Gastrocnemius medialis (tissue), 4 donors: ENCODE data around the gene VSTM2L. TPM values are rescaled to one million over a fixed set of nuclear protein-coding genes. Genes with fewer than 3 reads are reported as not detected.

Experiments used
- ATAC-seq, 2 donors: fragments of 150-250 bp; one replicate each; pipeline ENCODE4 v1.9.1; 2016
- DNase-seq, 2 donors: peaks; one replicate each; pipeline ENCODE4 v3.0.0-alpha.2; 2019
- H3K27ac ChIP-seq, 4 donors: fragments of 200-600 bp; sonication (generic); 1 replicate in 1 of 4; 2 replicates in 3 of 4; pipeline ENCODE4 v1.5.1; 2016 to 2018; ENCODE audit warnings: mild to moderate bottlenecking in 2 of 4, moderate library complexity in 1 of 4
- H3K27me3 ChIP-seq, 3 donors: fragments of 200-600 bp; sonication (generic) in 2 of 3; 1 replicate in 1 of 3; 2 replicates in 2 of 3; pipeline versions ENCODE4 v1.5.1 to v1.6.0; 2016 to 2019; ENCODE audit warnings: mild to moderate bottlenecking in 1 of 3, moderate library complexity in 1 of 3
- H3K36me3 ChIP-seq, 2 donors: fragments of 200-600 bp; sonication (generic) in 1 of 2; one replicate each; pipeline ENCODE4 v1.5.1; 2017 to 2018
- H3K4me1 ChIP-seq, 2 donors: fragments of 200-600 bp; sonication (generic) in 1 of 2; one replicate each; pipeline ENCODE4 v1.5.1; 2016 to 2017; ENCODE audit warnings: mild to moderate bottlenecking in 2 of 2
- H3K4me3 ChIP-seq, 4 donors: fragments of 200-600 bp; sonication (generic) in 3 of 4; 1 replicate in 1 of 4; 2 replicates in 3 of 4; pipeline ENCODE4 v1.5.1; 2016 to 2019; ENCODE audit warnings: mild to moderate bottlenecking in 2 of 4
- H3K9me3 ChIP-seq, 3 donors: fragments of 200-600 bp; sonication (generic) in 2 of 3; 1 replicate in 1 of 3; 2 replicates in 2 of 3; pipeline ENCODE4 v1.5.1; 2016 to 2019
- CTCF ChIP-seq, 5 experiments: fragments of 450-650 bp in 3 of 5; fragments of 200-600 bp in 2 of 5; sonication (generic) in 2 of 5; IDR thresholded peaks in 4 of 5; conservative IDR thresholded peaks in 1 of 5; 1 replicate in 4 of 5; 2 replicates in 1 of 5; pipeline ENCODE4 v1.5.1; 2016 to 2019; ENCODE audit warnings: antibody characterized with exemption in 5 of 5, mild to moderate bottlenecking in 3 of 5, moderate library complexity in 3 of 5
- POLR2A ChIP-seq, 2 donors: fragments of 450-650 bp; IDR thresholded peaks; one replicate each; pipeline ENCODE4 v1.6.1; 2017; ENCODE audit warnings: antibody characterized with exemption in 2 of 2, mild to moderate bottlenecking in 2 of 2, moderate library complexity in 2 of 2
- in situ Hi-C, 4 donors: fragments of 200-750 bp; cut with MboI; loops; one replicate each; pipeline versions ENCODE4 v1.15.0 to v1.8.0; 2017; ENCODE audit warnings: low sequenced_read_pairs in 4 of 4
- intact Hi-C: fragments of 100-400 bp; cut with DNase I; formaldehyde crosslinking; loops from one replicate; pipeline ENCODE4 v1.15.1; 2023; ENCODE audit warnings: low total_unique reads
- total RNA-seq, 4 donors: library from RNA; depleted of rRNA; stranded (reverse); fragments of >200 nt; gene quantifications; one replicate each; pipeline versions ENCODE4 v1.1.0 to v1.2.3, GENCODE V29; 2016

Gene VSTM2L
- total RNA-seq, 4 donors from 2014 or later: 1.6 to 2.6 (median 2.4) TPM; not detected in 1

GRCh38 chr20:37911838-37912281 lies 8.9 kb downstream of the VSTM2L start:
- no peak overlapping the region for H3K27ac ChIP-seq
- H3K27me3 ChIP-seq: peaks cover 56 to 69% (median 64%) of the 10 kb centered on the region in 3 donors
- H3K4me1 ChIP-seq: no peaks in the 10 kb centered on the region
- in situ Hi-C loops: loop anchor here in 1 of 4 donors (25.0 kb wide), 1 partner anchor 100 kb away; no protein-coding TSS in a partner anchor
- H3K36me3 ChIP-seq: no peaks in the 10 kb centered on the region
- intact Hi-C loops: no loop called here
- no peaks in the 10 kb centered on the region for H3K9me3 ChIP-seq
- peak in 1 of 2 donors; percentile 28 for DNase-seq
- no peak for TF ChIP-seq POLR2A (IDR thresholded peaks at IDR 0.05)
- TF ChIP-seq CTCF (IDR thresholded peaks at IDR 0.05 in 4 of 5, conservative IDR thresholded peaks at IDR 0.05 in 1 of 5): no peak
- peak; percentile 11 to 59 for ATAC-seq
- no peak overlapping the region for H3K4me3 ChIP-seq

GRCh38 chr20:37912874-37913273 lies 9.9 kb downstream of the VSTM2L start:
- Histone ChIP-seq H3K36me3 (no peaks in the 10 kb centered on the region), H3K27me3 (peaks cover 63 to 76% (median 70%) of the 10 kb centered on the region in 3 donors), H3K4me3 (no peak overlapping the region), H3K4me1 (no peaks in the 10 kb centered on the region), H3K9me3 (no peaks in the 10 kb centered on the region), H3K27ac (no peak overlapping the region)
- in situ Hi-C loops: loop anchor here in 1 of 4 donors (25.0 kb wide), 1 partner anchor 101 kb away; no protein-coding TSS in a partner anchor
- intact Hi-C loops: no loop called here
- no peak for TF ChIP-seq POLR2A (IDR thresholded peaks at IDR 0.05)
- no peak for TF ChIP-seq CTCF (IDR thresholded peaks at IDR 0.05 in 4 of 5, conservative IDR thresholded peaks at IDR 0.05 in 1 of 5)
- ATAC-seq (no peak), DNase-seq (no peak)

- Histone ChIP-seq H3K27ac (no peak overlapping the region), H3K9me3 (no peaks in the 10 kb centered on the region), H3K27me3 (peaks cover 64 to 78% (median 69%) of the 10 kb centered on the region in 3 donors), H3K4me1 (no peaks in the 10 kb centered on the region), H3K4me3 (no peak overlapping the region), H3K36me3 (no peaks in the 10 kb centered on the region)
- no peak for TF ChIP-seq CTCF (IDR thresholded peaks at IDR 0.05 in 4 of 5, conservative IDR thresholded peaks at IDR 0.05 in 1 of 5)
- TF ChIP-seq POLR2A (IDR thresholded peaks at IDR 0.05): no peak
- intact Hi-C loops: no loop called here
- DNase-seq: no peak
- no peak for ATAC-seq
- in situ Hi-C loops: loop anchor here in 1 of 4 donors (25.0 kb wide), 1 partner anchor 101 kb away; no protein-coding TSS in a partner anchor
Observed at GRCh38 chr20:37913567-37914366, 10.8 kb downstream of the VSTM2L start.

GRCh38 chr20:37914367-37914671 lies 11.4 kb downstream of the VSTM2L start:
- H3K36me3 ChIP-seq: no peaks in the 10 kb centered on the region
- in situ Hi-C loops (loop anchor here in 1 of 4 donors (25.0 kb wide), 1 partner anchor 102 kb away; no protein-coding TSS in a partner anchor), intact Hi-C loops (no loop called here)
- TF ChIP-seq POLR2A (IDR thresholded peaks at IDR 0.05) (no peak), CTCF (IDR thresholded peaks at IDR 0.05 in 4 of 5, conservative IDR thresholded peaks at IDR 0.05 in 1 of 5) (no peak)
- no peaks in the 10 kb centered on the region for H3K9me3 ChIP-seq
- DNase-seq (no peak), ATAC-seq (no peak)
- H3K27ac ChIP-seq: no peak overlapping the region
- peaks cover 65 to 80% (median 68%) of the 10 kb centered on the region in 3 donors for H3K27me3 ChIP-seq
- H3K4me1 ChIP-seq: no peaks in the 10 kb centered on the region
- no peak overlapping the region for H3K4me3 ChIP-seq
